NCI-H146 treated with DMSO at 0.1 percent for 48 hours (cell line): ENCODE measurements around the gene WDR82.

ENCODE experiments used
- DNase-seq: peaks from one replicate; lab custom pipeline; 2025; ENCODE audit not compliant: unreplicated experiment; lab: John Stamatoyannopoulos, UW

WDR82 gene

DNA sequence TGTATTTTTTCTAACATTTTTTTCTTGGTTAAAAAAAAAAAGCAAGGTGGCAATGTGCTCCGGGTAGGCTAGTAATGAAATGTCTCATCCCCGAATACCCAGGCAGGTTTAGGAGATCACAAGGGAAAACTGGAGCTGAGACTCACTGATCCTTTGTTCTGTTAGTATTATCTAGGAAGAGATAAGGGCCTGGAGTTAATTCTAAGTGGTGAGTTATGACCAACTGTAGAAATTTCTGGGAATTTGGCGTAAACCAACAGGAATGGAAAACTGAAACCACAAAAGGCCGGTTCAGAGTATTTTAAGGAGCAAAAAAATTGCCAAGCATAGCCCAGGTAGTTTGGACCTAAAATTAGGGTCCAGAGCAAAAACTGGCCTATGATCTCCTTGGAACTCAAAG is 20.5 kb downstream of the WDR82 start:
- DNase-seq: no peak

DNA sequence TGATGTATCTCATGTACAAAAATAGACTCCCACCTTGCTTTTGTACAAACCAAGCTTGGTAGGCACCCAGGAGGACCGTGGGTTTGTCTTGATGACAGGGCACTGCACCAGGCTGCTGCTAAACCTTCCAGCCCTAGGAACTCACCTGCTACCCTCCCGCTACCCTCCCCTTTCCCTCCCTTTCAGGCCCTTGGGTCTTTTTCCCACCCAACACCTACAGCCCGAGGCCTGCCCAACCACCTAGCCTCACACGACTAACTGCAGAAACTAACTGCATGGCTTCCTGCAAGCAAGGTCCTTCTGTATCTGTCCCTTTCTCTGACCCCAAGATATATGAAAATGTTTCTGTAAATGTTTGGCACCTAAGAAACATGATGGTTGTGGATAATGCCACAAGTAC is 21.8 kb downstream of the WDR82 start:
- DNase-seq: no peak

DNA sequence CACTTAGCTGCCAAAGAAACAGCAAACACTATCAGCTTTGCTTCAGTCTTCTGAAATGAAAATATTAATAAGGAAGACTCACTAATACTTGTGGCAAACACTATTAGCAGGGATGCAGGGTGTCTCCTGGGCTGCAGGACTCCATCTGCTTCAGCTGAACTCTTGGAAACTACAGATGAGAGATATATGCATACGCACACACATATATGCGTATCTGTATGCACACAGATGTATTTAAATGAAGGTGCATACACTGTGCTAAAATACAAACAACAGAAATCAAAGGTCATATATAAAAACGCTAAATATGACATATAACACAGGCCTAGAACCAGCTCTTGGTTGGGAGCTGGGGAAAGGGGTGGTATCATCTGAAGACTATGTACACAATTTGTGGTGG is 22.3 kb downstream of the WDR82 start:
- no peak for DNase-seq

DNA sequence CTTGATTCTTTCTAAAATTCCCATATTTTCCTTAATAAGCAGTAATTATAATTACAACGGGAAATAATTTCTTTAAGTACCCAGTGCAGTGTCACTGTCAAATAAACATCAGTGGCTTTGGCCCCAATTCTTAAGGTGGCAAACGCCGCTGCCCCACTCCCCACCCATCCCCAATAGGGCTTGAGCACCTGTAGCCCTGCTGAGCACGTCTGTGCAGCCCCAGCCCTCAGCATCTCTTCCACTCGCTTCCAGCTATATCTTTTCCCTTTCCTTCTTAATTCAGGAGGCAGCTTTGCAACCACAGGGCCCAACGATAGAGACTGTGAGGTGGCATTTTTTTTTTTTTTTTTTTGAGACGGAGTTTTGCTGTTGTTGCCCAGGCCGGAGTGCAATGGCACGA is 23.8 kb downstream of the WDR82 start:
- DNase-seq: no peak

DNA sequence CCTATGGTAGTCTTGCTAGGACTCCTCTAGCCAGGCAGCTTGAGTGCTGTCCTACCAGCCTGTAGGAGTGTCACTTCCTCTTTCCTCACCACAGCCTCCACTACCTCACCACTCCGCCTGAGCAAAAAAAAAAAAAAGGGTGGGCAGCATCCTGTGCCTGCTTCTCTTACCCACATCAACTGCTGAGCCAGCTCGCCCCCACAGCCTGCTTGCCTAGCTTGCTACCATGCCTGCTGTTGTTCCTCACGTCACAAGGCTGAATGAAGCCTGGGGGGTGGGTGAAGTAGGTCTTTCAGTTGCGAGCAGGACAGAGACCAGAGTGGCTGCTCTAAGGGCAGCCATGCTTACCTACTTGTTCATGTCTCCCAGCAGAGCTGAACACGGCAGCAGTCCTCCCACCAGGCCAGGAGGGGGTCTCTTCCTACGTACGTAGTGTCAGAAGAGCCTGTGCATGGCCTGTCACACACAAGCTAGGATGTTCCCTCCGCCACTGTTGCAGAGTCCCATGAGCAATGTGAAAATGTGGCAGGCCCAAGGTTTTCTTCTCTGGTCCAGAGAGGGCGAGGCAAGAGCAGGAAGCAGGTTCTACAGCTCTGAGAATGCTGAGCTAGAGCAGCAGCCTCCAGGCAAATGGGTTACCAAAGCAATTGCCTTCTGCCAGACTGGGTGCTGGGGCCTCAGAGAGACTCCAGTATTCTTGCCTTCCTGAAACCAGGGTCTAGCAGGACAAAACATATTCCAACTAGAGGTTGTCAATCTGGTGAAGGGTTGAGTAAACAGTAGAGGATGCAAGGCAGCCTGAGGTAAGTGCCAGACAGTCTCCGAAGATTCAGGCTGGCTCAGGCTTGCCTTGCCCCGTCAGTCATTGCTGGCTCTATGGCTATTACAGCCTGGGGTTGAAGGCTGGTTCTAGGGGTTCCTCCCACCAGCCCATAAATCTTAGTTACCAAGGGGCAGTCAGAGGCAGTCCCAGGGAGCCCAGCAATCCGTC is 24.8 kb downstream of the WDR82 start:
- no peak for DNase-seq

DNA sequence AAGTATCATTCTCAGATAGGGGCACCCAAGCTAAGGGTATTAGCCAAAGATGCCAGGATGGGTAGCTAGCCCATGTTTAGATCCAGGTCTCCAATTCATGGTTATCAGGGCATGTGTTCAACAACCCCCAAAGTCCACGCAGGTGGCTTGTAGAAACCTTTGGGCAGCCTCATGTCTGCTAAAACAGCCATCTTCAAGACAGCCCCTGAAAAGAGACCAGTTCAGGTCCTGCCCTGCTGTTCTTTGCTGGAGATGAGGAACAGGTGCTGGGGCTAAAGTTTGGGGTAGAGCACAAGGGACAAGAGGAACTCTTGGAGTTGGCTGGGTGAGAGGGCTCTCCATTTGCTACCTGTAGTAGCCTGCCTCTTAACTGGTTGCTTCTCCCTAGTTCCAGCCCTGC is 28.3 kb downstream of the WDR82 start:
- no peak for DNase-seq

DNA sequence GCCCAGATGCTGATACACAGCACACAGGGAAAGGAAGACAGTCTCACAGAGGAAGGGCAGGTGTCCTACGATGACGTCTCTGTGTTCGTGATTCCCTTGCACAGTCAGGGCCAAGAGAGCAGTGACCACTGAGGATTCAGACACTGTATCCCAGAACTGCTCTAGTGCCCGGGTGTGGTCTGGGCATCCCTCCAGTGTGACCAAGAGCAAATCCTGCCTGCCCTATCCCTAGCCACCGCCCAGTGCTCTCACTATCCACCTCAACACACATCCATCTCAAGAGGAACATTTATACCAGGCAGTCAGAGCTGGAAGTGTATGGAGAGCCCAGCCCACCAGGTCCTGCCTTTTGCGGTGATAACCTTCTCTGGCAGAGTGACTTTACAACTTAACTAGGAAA is 28.8 kb downstream of the WDR82 start:
- no peak for DNase-seq

DNA sequence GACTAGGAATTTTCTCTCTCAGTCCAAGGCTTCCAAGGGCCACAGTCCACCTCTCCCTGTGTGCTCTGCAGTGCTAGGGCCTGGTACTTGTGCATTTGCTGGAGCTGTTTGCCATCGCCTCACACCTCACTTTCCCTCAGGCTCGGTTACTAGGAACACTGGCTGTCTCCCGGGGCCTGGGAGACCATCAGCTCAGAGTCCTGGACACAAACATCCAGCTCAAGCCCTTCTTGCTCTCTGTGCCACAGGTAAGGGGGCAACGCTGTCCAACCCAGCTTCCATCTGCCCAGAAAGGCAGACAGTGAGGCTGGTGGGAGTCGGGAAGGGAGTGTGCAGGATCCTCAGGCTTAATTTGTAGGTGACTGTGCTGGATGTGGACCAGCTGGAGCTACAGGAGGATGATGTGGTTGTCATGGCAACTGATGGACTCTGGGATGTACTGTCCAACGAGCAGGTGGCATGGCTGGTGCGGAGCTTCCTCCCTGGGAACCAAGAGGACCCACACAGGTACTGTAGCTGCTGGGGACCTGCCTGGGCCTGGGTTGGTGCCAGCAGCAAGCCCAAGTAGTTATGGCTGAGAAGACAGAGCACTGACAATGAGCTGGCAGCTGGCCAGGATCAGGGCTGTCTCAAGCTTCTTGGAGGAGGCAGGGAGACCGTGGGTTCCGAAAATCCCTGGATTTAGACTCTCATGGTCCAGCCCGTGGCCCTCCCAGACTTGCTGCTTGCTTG is 29.5 kb downstream of the WDR82 start:
- no peak for DNase-seq

DNA sequence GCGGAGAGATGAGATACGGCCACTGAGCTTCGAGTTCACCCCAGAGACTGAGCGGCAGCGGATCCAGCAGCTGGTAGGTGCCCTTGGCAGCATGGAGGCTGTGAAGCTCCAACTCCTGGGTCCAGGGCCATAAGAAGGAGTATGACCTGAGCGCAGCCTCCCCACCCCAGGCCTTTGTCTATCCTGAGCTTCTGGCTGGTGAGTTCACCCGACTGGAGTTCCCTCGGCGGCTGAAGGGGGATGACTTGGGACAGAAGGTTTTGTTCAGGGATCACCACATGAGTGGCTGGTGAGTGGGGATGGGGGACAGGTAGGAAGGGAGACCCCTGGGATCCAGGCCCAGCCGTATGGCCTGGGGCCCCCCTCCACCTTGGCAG is 30.3 kb downstream of the WDR82 start:
- no peak for DNase-seq

DNA sequence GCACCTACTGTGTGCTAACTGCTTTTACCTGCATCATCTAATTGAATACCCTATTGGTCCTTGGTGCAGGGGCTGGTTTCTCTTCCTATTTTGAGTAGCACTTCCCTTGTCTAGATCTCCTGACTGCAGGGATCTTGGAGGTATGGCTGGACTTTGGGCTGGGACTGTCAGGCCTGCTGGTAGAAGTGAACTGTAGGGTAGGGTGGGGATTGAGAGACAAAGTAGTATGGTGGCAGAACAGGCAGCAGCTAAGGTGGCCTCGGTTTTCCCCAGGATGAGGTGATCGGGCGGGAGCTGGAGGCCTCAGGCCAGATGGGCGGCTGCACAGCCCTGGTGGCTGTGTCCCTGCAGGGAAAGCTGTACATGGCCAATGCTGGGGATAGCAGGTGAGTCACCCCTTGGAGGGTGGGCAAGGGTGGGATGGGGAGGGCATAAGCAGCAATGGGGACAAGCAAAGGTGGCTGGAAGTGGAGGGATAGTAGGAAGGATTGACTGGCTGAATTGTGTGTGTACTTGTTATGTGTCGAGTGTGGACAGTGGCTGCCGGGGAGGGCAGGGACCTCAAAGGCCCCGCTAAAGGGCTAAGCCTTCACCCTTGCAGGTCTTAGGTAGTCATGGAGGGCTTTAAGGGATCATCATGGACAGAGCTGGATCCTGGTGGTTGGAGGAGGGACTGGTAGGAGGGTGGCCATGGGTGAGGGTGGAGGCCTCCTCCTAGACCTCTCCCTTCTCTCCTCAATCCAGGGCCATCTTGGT is 30.9 kb downstream of the WDR82 start:
- DNase-seq: no peak

DNA sequence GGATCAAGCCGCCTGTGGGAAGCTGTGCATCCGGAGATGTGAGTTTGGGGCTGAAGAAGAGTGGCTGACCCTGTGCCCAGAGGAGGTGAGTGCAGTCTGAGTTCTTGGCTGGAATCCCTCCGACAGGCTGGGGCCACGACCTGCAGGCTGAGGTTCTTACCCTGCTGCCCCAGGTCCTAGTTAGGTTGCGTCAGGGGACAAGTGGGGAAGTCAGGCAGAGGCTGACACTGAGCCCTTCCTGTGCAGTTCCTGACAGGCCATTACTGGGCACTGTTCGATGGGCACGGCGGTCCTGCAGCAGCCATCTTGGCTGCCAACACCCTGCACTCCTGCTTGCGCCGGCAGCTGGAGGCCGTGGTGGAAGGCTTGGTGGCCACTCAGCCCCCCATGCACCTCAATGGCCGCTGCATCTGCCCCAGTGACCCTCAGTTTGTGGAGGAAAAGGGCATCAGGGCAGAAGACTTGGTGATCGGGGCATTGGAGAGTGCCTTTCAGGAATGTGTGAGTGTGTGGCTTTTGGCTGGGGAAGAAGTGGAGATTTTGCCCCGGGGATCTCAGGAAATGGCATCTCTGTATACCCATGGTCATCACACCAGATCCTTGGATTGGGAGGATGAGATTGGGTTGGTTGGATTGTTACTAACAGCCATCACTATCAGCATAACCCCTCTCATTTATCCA is 31.6 kb downstream of the WDR82 start:
- no peak for DNase-seq

DNA sequence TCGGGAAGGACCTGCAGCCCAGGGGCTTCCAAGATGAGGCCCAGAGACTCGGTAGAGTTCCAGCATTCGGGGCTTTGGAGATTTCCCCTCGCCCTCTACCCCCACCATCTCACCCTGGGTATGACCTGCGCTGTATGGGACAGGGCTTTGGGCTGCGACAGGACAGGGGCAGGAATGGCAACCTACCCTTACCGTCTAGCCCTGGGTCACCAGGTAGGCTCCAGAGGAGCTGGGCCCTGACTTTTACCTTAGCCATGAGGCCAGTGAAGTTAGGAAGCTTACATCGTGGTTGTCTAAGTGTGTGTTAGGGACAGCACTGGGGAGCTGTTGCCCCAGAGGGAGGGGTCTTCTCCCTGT is 32.2 kb downstream of the WDR82 start:
- no peak for DNase-seq

DNA sequence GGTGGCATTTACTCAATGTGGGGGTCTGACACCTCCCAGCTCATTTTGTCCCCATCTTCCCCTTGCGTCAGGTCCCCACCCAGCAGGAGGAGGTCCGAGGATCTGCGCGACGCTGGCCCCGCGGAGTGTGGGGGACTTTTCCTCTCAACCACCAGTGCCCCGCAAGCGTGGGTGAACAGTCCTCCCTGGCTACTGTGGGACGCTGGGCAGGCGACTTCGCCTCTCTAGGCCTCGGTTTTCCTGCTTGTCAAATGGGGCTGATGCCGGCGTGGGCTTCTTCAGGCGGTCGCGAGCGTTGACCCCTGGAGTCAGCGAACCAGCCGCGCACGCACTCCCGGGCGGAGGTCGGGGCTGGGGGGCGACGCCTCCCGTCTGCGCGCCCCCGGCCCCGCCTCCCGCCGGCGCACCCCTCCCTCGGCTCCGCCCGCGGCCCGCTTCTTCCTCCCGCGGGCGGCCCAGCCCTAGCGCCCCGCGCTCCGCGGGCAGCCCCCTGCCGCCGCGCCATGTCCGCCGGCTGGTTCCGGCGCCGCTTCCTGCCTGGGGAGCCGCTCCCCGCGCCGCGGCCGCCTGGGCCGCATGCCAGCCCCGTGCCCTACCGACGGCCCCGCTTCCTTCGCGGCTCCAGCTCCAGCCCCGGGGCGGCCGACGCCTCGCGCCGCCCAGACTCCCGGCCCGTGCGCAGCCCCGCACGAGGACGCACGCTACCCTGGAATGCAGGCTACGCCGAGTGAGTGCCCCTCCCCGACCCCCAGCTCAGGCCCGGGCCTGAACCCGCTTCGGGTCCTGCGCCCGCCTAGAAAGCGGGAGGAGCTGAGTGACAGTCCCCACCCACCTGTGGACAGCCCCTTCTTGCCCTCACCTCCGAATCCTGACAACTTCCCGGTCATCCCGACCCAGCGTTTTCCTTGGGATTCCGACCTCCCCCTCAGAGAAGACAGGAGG is 32.9 kb downstream of the WDR82 start, which contains the start of gene PPM1M:
Gene PPM1M, plus strand, starts transcription at position 438 of the 942 bp plus-strand sequence. Its CDS starts 66 bp downstream, at position 504.
- no peak for DNase-seq

DNA sequence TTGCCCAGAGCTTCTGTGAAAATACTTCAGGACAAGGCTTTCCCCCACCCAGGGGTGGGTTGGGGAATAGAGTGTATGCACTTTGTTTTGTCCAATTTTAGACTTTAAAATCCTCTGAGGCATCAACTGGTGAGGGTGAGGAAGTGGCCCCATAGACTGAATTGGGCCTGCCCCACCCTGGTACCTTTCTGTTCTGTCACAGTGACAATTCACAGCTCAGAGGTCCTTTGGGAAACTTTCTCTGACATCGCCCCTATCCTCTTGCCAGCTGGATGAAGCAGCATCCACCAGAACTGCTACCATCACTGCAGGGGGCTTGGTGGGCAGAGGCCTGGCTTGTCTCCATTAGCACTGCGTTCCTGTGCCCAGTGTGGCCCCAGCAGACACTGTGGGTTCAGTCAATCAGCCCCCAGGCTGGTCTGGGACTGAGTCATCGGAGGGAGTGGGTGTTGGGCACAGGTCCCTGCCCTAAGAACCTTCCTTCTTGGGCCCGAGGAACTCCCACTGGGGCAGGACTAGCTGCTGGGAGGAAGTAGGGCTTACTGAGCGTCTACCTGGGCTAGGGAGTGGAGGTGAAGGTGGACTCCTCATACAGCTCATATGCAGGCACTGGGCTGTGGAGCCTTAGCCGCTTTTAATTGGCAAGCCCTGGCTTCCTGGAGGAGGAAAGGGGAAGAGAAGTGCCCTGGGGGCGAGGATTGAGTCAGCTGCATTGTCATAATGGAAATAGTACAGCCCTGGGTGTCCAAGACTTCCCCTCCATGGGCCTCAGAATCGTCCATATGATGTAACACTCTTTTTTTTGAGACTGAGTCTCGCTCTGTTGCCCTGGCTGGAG is 34.4 kb downstream of the WDR82 start:
- DNase-seq: no peak

DNA sequence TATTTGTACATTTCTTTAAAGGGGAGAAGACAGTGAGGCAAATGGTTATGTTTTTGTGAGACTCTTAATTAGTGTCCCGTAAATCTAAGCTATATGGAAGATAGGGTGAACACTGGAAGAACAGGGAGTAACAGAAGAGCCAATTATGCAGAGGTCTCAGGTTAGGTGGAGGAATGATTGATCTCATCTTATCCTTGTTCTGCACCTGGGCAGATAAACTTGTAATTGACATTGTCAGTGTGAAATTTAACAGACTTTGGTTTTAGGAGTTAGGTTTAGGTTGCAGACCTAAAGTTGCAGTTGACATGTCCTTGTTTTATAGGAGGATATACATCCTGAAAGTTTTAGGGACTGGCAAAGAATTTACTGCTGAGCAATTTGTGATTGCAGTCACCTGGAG is 36.4 kb downstream of the WDR82 start:
- DNase-seq: no peak

DNA sequence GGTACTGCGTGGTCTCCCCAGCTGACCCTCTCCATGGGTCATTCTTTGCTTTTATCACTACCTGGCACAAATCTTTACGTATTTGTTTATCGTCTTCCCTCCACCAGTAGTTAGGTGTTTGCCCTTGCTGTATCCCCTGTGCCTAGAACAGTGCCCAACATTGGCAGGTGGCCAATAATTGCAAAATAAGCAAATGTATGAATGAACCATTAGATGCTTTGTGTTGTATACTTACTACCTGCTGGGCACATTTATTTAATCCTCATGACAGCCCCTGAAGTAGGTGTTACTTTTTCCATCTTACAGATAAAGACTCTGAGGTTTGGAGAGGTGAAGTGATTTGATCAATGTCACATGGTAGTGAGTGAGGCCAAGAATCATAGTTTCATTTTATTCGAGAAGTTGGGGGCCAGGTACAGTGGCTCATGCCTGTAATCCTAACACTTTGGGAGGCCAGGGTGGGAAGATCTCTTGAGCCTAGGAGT is 37.5 kb downstream of the WDR82 start:
- peak; percentile 43 for DNase-seq

DNA sequence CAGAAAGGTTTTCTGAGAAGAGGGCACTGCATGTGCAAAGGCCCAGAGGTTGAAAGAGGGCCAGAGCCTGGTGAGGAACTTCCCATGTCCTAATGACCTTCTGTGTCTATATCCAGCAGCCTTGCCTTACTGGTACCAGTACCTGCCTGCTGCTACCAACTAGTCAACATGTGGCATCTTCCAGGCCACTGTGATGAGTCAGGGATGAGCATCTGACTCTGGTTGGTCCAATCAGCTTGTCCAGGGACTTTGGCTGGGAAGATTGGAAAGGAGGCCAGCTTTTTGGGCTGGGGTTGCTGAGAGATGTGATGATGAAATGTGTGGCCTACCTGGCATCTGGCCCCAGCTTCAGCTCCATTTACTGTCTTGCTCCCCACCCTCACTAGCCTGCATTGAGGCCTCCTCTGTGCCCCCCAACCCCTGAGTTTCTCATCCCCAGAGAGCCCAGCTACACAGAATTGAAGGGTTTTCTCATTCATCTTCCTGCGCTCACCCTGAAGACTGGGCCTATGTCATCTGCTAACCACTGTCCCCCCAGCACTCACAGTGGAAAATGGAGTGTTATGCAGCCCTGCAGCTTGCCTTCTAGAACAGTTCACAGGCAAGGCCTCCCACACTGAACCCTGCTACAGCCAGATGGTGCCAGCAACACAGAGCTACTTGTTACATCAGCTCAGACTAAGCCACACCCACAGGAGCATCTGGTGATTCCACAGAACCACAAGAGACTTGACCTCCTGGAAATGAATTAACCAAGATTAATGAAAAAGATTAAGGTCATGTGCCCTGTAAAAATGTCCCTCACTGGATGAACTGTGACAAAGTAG is 38.2 kb downstream of the WDR82 start:
- DNase-seq: peak; percentile 43
